A549 treated with GW870086 at 1 μM for 4 hours (cell line): ENCODE measurements around the gene NDUFA13. TPM values are rescaled to one million over a fixed set of nuclear protein-coding genes. Genes with fewer than 3 reads are reported as not detected.

Experiments used
- total RNA-seq: library from RNA; stranded (reverse); fragments of 200-300 nt; extraction: Qiagen RNA extraction; gene quantifications from 5 replicates; pipeline ENCODE4 v1.2.3, GENCODE V29; 2022; ENCODE audit warnings: low read depth

Gene NDUFA13
- 145 to 183 TPM (median 161 TPM) in 5 replicates for total RNA-seq

GRCh38 chr19:19515642-19516519 is at the start of gene NDUFA13:
Gene NDUFA13, plus strand, starts transcription at chr19:19516225. Its CDS starts 14 bp downstream, at chr19:19516239.

GRCh38 chr19:19514881-19515641 is 964 bp upstream of the NDUFA13 start, which contains the start of gene TSSK6:
Gene TSSK6, minus strand, starts transcription at chr19:19515548. Its CDS starts 121 bp downstream, at chr19:19515427.

GRCh38 chr19:19528721-19529490 is 12.9 kb downstream of the NDUFA13 start, which contains the start of gene YJEFN3:
Gene YJEFN3, plus strand, starts transcription at chr19:19528911. Its CDS starts 22 bp downstream, at chr19:19528933.

GRCh38 chr19:19538061-19538784 is 22.2 kb downstream of the NDUFA13 start, which contains the start of gene CILP2:
Gene CILP2, plus strand, starts transcription at chr19:19538265. Its CDS starts 85 bp downstream, at chr19:19538350.

Other genes starting within 250 kb of the NDUFA13 start
- gene TM6SF2, start 242.9 kb upstream of the NDUFA13 start, total RNA-seq, result 0.24 to 1.1 TPM (median 0.57 TPM) in 5 replicates
- 21.5 to 25.6 TPM (median 23.6 TPM) in 5 replicates for gene SUGP1, start 195.7 kb upstream of the NDUFA13 start, total RNA-seq
- 10.2 to 14.8 TPM (median 12.8 TPM) in 5 replicates for gene MAU2, start 195.4 kb upstream of the NDUFA13 start, total RNA-seq
- 39.2 to 50.1 TPM (median 46.6 TPM) in 5 replicates for gene GATAD2A, start 110.5 kb upstream of the NDUFA13 start, total RNA-seq
- 0.86 to 1.8 TPM (median 1.7 TPM) in 5 replicates for gene TSSK6, start 677 bp upstream of the NDUFA13 start, total RNA-seq
- gene YJEFN3, start 12.7 kb downstream of the NDUFA13 start, total RNA-seq, result 2.2 to 3.8 TPM (median 3.1 TPM) in 5 replicates
- gene CILP2, start 22.0 kb downstream of the NDUFA13 start, total RNA-seq, result 0.08 to 0.31 TPM (median 0.20 TPM) in 5 replicates
- gene PBX4, start 102.5 kb downstream of the NDUFA13 start, total RNA-seq, result 1.5 to 2.9 TPM (median 2.2 TPM) in 5 replicates
- gene LPAR2, start 112.0 kb downstream of the NDUFA13 start, total RNA-seq, result 4.4 to 5.7 TPM (median 4.9 TPM) in 5 replicates
- gene GMIP, start 127.4 kb downstream of the NDUFA13 start, total RNA-seq, result 4.5 to 7.1 TPM (median 6.1 TPM) in 5 replicates
- gene ATP13A1, start 147.5 kb downstream of the NDUFA13 start, total RNA-seq, result 22.5 to 34.4 TPM (median 32.4 TPM) in 5 replicates
- gene ZNF101, start 152.6 kb downstream of the NDUFA13 start, total RNA-seq, result 2.2 to 6.6 TPM (median 4.7 TPM) in 5 replicates
- 1.7 to 2.6 TPM (median 2.1 TPM) in 5 replicates for gene ZNF14, start 216.9 kb downstream of the NDUFA13 start, total RNA-seq